ENCODE data around the gene SH2D3A.

- TF ChIP-seq REST (IDR thresholded peaks at IDR 0.05; ENCODE audit: insufficient read depth in 1 of 2, low read depth in 2 of 2, low read length in 2 of 2) (no peak), SIN3A (IDR thresholded peaks at IDR 0.05; ENCODE audit: borderline replicate concordance, insufficient read depth, low read length) (no peak)
These were observed 23.4 kb downstream of the SH2D3A start for GRCh38 chr19:6743714-6744380.

Data from PFSK-1 (cell line).